ENCODE data around the gene SLC8A2.

SLC8A2 gene

GRCh38 chr19:47498561-47498960 is 26.9 kb upstream of the SLC8A2 start:
- no peak for DNase-seq (ENCODE audit: low read depth)
- TF ChIP-seq CTCF (IDR thresholded peaks at IDR 0.05; ENCODE audit: control insufficient read depth, insufficient read depth, low read depth, low read length, missing control alignments), result no peak
- H3K4me3 ChIP-seq (ENCODE audit: control insufficient read depth, low read depth, low read length), result no peak overlapping the region

- no peak overlapping the region for H3K4me3 ChIP-seq (ENCODE audit: control insufficient read depth, low read depth, low read length)
- no peak for DNase-seq (ENCODE audit: low read depth)
Observed at GRCh38 chr19:47497821-47498520, 26.3 kb upstream of the SLC8A2 start.

GRCh38 chr19:47497050-47497766 is 25.5 kb upstream of the SLC8A2 start:
- no peak for DNase-seq (ENCODE audit: low read depth)
- TF ChIP-seq CTCF (IDR thresholded peaks at IDR 0.05; ENCODE audit: control insufficient read depth, insufficient read depth, low read depth, low read length, missing control alignments), result no peak
- no peak overlapping the region for H3K4me3 ChIP-seq (ENCODE audit: control insufficient read depth, low read depth, low read length)

More at GRCh38 chr19:47497821-47498520, 26.3 kb upstream of the SLC8A2 start:
- TF ChIP-seq CTCF (IDR thresholded peaks at IDR 0.05; ENCODE audit: control insufficient read depth, insufficient read depth, low read depth, low read length, missing control alignments), result no peak

- no peak overlapping the region for H3K4me3 ChIP-seq (ENCODE audit: control insufficient read depth, low read depth, low read length)
- TF ChIP-seq CTCF (IDR thresholded peaks at IDR 0.05; ENCODE audit: control insufficient read depth, insufficient read depth, low read depth, low read length, missing control alignments), result no peak
- DNase-seq (ENCODE audit: low read depth), result no peak
Observed at GRCh38 chr19:47495478-47496372, 24.0 kb upstream of the SLC8A2 start.

GRCh38 chr19:47494729-47495128 is 23.0 kb upstream of the SLC8A2 start:
- no peak for DNase-seq (ENCODE audit: low read depth)
- no peak for TF ChIP-seq CTCF (IDR thresholded peaks at IDR 0.05; ENCODE audit: control insufficient read depth, insufficient read depth, low read depth, low read length, missing control alignments)
- H3K4me3 ChIP-seq (ENCODE audit: control insufficient read depth, low read depth, low read length), result no peak overlapping the region

GRCh38 chr19:47494211-47494547 is 22.5 kb upstream of the SLC8A2 start:
- H3K4me3 ChIP-seq (ENCODE audit: control insufficient read depth, low read depth, low read length), result no peak overlapping the region
- no peak for DNase-seq (ENCODE audit: low read depth)
- TF ChIP-seq CTCF (IDR thresholded peaks at IDR 0.05; ENCODE audit: control insufficient read depth, insufficient read depth, low read depth, low read length, missing control alignments), result no peak
